Type B pancreatic cell (in vitro differentiated cells): ENCODE measurements around the gene SMIM13. TPM values are rescaled to one million over a fixed set of nuclear protein-coding genes. Genes with fewer than 3 reads are reported as not detected.

Source experiments
- DNase-seq: peaks from one replicate; pipeline ENCODE4 v3.0.0; 2021; ENCODE audit warnings: mixed read lengths; ENCODE audit not compliant: unreplicated experiment; ENCODE audit errors: extremely low spot score
- H3K27ac Mint-ChIP-seq: 2 replicates; pipeline ENCODE4 v1.8.0; 2021; ENCODE audit warnings: mild to moderate bottlenecking, mixed read lengths
- H3K27me3 Mint-ChIP-seq: 2 replicates; pipeline ENCODE4 v1.8.0; 2021; ENCODE audit warnings: mixed read lengths
- H3K36me3 Mint-ChIP-seq: 2 replicates; pipeline ENCODE4 v1.8.0; 2021; ENCODE audit warnings: mixed read lengths
- H3K4me1 Mint-ChIP-seq: one replicate; pipeline ENCODE4 v1.8.0; 2021; ENCODE audit warnings: mixed read lengths; ENCODE audit not compliant: unreplicated experiment
- H3K4me3 Mint-ChIP-seq: 2 replicates; pipeline ENCODE4 v1.8.0; 2021; ENCODE audit warnings: mild to moderate bottlenecking, mixed read lengths
- H3K9me3 Mint-ChIP-seq: 2 replicates; pipeline ENCODE4 v1.8.0; 2021; ENCODE audit warnings: mixed read lengths
- CTCF ChIP-seq: fragments of 200-600 bp; sonication (generic); conservative IDR thresholded peaks from 2 replicates; pipeline ENCODE4 v1.5.0; 2021; ENCODE audit warnings: antibody characterized with exemption, mild to moderate bottlenecking
- total RNA-seq: library from RNA; stranded (reverse); gene quantifications from 2 replicates; pipeline ENCODE4 v1.2.1, GENCODE V29; 2021; ENCODE audit warnings: low replicate concordance

The SMIM13 gene
- total RNA-seq, 1 donor from 2014 or later: 13.9 TPM

- no peak overlapping the region for H3K4me3 Mint-ChIP-seq
- no peaks in the 10 kb centered on the region for H3K36me3 Mint-ChIP-seq
- H3K4me1 Mint-ChIP-seq: peaks cover 10% of the 10 kb centered on the region
- no peaks in the 10 kb centered on the region for H3K27me3 Mint-ChIP-seq
- no peaks in the 10 kb centered on the region for H3K9me3 Mint-ChIP-seq
- H3K27ac Mint-ChIP-seq: no peak overlapping the region
- no peak for TF ChIP-seq CTCF
- DNase-seq: no peak
Measured at GRCh38 chr6:11062715-11063114, 30.9 kb upstream of the SMIM13 start.

- no peak overlapping the region for H3K27ac Mint-ChIP-seq
- H3K36me3 Mint-ChIP-seq: no peaks in the 10 kb centered on the region
- DNase-seq: no peak
- H3K9me3 Mint-ChIP-seq: no peaks in the 10 kb centered on the region
- no peaks in the 10 kb centered on the region for H3K27me3 Mint-ChIP-seq
- no peak overlapping the region for H3K4me3 Mint-ChIP-seq
- H3K4me1 Mint-ChIP-seq: peaks cover 14% of the 10 kb centered on the region
- TF ChIP-seq CTCF: no peak
Measured at GRCh38 chr6:11064836-11065235, 28.8 kb upstream of the SMIM13 start.

- H3K27ac Mint-ChIP-seq: no peak overlapping the region
- no peak for TF ChIP-seq CTCF
Measured at GRCh38 chr6:11065436-11066202, 28.0 kb upstream of the SMIM13 start.

GRCh38 chr6:11066505-11067347 lies 26.9 kb upstream of the SMIM13 start:
- no peaks in the 10 kb centered on the region for H3K36me3 Mint-ChIP-seq
- no peaks in the 10 kb centered on the region for H3K27me3 Mint-ChIP-seq
- H3K27ac Mint-ChIP-seq: peak overlapping the region; percentile 57
- DNase-seq: no peak
- H3K4me1 Mint-ChIP-seq: peaks cover 14% of the 10 kb centered on the region
- no peak for TF ChIP-seq CTCF
- H3K4me3 Mint-ChIP-seq: no peak overlapping the region
- no peaks in the 10 kb centered on the region for H3K9me3 Mint-ChIP-seq

More at GRCh38 chr6:11065436-11066202, 28.0 kb upstream of the SMIM13 start:
- no peak overlapping the region for H3K4me3 Mint-ChIP-seq
- DNase-seq: no peak
- H3K27me3 Mint-ChIP-seq: no peaks in the 10 kb centered on the region
- H3K4me1 Mint-ChIP-seq: peaks cover 14% of the 10 kb centered on the region
- no peaks in the 10 kb centered on the region for H3K36me3 Mint-ChIP-seq
- no peaks in the 10 kb centered on the region for H3K9me3 Mint-ChIP-seq

- Mint-ChIP-seq H3K4me1 (peaks cover 14% of the 10 kb centered on the region), H3K36me3 (no peaks in the 10 kb centered on the region), H3K27ac (peak overlapping the region; percentile 57), H3K4me3 (no peak overlapping the region), H3K27me3 (no peaks in the 10 kb centered on the region), H3K9me3 (no peaks in the 10 kb centered on the region)
- TF ChIP-seq CTCF: no peak
- no peak for DNase-seq
Measured at GRCh38 chr6:11067348-11067747, 26.3 kb upstream of the SMIM13 start.
